Tibial nerve (tissue), 4 donors: ENCODE results near the gene NCK1. TPM values are rescaled to one million over a fixed set of nuclear protein-coding genes. Genes with fewer than 3 reads are reported as not detected.
"Not testable (repeated sequence)": the region's sequence is repeated elsewhere in the genome, so short reads cannot be mapped to it uniquely, and the experiment has no call there.

Experiments
- DNase-seq, 2 donors: peaks; one replicate each; pipeline ENCODE4 v3.0.0-alpha.2; 2019; ENCODE audit warnings: low spot score in 2 of 2
- H3K27ac ChIP-seq, 4 donors: fragments of 200-600 bp; sonication (generic) in 3 of 4; one replicate each; pipeline ENCODE4 v1.5.1; 2017 to 2019; ENCODE audit warnings: mild to moderate bottlenecking in 1 of 4
- H3K27me3 ChIP-seq, 2 donors: fragments of 200-600 bp; sonication (generic) in 1 of 2; one replicate each; pipeline versions ENCODE4 v1.5.1 to v1.6.0; 2017 to 2019
- H3K36me3 ChIP-seq, 3 donors: fragments of 200-600 bp; sonication (generic); one replicate each; pipeline ENCODE4 v1.5.1; 2018 to 2019
- H3K4me1 ChIP-seq, 4 donors: fragments of 200-600 bp; sonication (generic) in 3 of 4; one replicate each; pipeline ENCODE4 v1.5.1; 2017 to 2019
- H3K4me3 ChIP-seq, 4 donors: fragments of 200-600 bp; sonication (generic) in 3 of 4; one replicate each; pipeline ENCODE4 v1.5.1; 2017 to 2019; ENCODE audit warnings: mild to moderate bottlenecking in 1 of 4, moderate library complexity in 1 of 4
- H3K9me3 ChIP-seq, 4 donors: fragments of 200-600 bp; sonication (generic) in 3 of 4; one replicate each; pipeline ENCODE4 v1.5.1; 2017 to 2019
- EP300 ChIP-seq, 2 donors: sonication (generic); formaldehyde crosslinking; IDR thresholded peaks; one replicate each; pipeline ENCODE4 v1.6.1; 2017; ENCODE audit warnings: antibody characterized with exemption in 2 of 2, mild to moderate bottlenecking in 1 of 2
- POLR2A ChIP-seq, 2 donors: fragments of 450-650 bp; IDR thresholded peaks; one replicate each; pipeline ENCODE4 v1.6.1; 2017; ENCODE audit warnings: antibody characterized with exemption in 2 of 2, mild to moderate bottlenecking in 2 of 2, moderate library complexity in 2 of 2
- WGBS, 2 donors: methylation state at CpG; one replicate each; pipeline ENCODE4 v1.1.5; 2018; 5-methylcytosine and 5-hydroxymethylcytosine counted together
- total RNA-seq, 4 donors: library from RNA; depleted of rRNA; stranded (reverse); fragments of >200 nt; gene quantifications; one replicate each; pipeline ENCODE4 v1.1.0, GENCODE V29; 2016
- TF ChIP-seq, protein P1 (sequence below), 5 experiments: fragments of 200-600 bp in 3 of 5; fragments of 450-650 bp in 2 of 5; sonication (generic) in 3 of 5; IDR thresholded peaks; one replicate each; pipeline ENCODE4 v1.5.1; 2016 to 2019; ENCODE audit warnings: antibody characterized with exemption in 5 of 5, mild to moderate bottlenecking in 3 of 5, moderate library complexity in 2 of 5

Gene NCK1
- total RNA-seq, 4 donors from 2014 or later: 34.8 to 100 (median 42.2) TPM

DNA sequence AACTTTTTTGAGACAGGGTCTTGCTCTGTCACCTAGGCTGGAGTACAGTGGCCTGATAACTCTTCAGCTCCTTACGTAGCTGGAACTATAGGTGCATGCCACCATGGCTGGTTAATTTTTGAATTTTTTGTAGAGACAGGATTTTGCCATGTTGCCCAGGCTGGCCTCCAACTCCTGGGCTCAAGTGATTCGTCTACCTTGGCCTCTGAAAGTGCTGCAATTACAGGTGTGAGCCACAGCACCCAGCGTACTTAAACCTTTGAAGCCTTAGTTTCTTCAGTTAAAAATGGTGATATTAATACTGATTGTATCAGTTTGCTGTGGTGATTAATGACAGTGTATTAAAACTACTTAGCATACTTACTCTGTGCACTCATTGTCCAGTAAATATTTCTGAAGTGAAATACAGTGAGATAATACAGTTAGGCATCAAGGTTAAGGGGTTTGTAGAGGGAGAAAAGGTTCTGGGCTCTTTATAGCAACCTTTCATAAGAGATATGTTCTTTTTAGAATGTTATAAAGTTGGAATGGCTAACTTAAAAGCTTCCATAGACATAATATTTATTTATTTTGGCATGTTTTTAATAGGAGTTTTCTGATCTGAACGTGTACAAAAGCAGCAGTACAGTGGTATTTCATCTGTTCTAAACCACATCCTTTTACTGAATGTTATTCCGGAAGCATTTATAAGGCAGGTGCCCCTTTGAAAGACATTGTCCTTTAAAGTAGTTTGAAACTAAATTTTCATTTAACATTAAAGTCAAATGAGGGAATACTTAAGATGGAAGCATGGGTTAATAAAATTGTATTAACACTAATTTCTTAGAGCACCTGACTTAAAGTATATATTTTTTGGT, 23.6 kb downstream of the NCK1 start:
- TF ChIP-seq POLR2A (IDR thresholded peaks at IDR 0.05) (no peak), EP300 (IDR thresholded peaks at IDR 0.05) (no peak)
- TF ChIP-seq, protein P1, sequence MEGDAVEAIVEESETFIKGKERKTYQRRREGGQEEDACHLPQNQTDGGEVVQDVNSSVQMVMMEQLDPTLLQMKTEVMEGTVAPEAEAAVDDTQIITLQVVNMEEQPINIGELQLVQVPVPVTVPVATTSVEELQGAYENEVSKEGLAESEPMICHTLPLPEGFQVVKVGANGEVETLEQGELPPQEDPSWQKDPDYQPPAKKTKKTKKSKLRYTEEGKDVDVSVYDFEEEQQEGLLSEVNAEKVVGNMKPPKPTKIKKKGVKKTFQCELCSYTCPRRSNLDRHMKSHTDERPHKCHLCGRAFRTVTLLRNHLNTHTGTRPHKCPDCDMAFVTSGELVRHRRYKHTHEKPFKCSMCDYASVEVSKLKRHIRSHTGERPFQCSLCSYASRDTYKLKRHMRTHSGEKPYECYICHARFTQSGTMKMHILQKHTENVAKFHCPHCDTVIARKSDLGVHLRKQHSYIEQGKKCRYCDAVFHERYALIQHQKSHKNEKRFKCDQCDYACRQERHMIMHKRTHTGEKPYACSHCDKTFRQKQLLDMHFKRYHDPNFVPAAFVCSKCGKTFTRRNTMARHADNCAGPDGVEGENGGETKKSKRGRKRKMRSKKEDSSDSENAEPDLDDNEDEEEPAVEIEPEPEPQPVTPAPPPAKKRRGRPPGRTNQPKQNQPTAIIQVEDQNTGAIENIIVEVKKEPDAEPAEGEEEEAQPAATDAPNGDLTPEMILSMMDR (IDR thresholded peaks at IDR 0.05): no peak
- DNase-seq: no peak
- no peak overlapping the region for H3K27ac ChIP-seq
- H3K4me3 ChIP-seq: no peak overlapping the region
- peaks cover 0 to 10% (median 0%) of the 10 kb centered on the region in 3 donors for H3K36me3 ChIP-seq
- H3K4me1 ChIP-seq: peaks cover 0 to 12% (median 9%) of the 10 kb centered on the region in 4 donors
- 68 to 76% methylated on average over 5 of the region's 5 CpGs for WGBS, 2 donors
- no peaks in the 10 kb centered on the region for H3K27me3 ChIP-seq
- H3K9me3 ChIP-seq: peaks cover 0 to 7% (median 0%) of the 10 kb centered on the region in 4 donors

DNA sequence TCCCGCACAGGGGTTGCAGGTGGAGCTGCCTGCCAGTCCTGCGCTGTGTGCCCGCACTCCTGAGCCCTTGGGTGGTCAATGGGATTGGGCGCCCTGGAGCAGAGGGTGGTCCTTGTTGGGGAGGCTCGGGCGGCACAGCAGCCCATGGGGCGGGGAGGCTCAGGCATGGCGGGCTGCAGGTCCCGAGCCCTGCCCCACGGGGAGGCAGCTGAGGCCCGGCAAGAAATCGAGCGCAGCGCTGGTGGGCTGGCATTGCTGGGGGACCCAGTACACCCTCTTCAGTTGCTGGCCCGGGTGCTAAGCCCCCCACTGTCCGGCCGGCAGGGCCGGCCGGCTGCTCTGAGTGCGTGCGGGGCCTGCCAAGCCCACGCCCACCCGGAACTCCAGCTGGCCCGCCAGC, 27.9 kb downstream of the NCK1 start:
- no peak for TF ChIP-seq EP300 (IDR thresholded peaks at IDR 0.05)
- TF ChIP-seq, protein P1 (IDR thresholded peaks at IDR 0.05): no peak
- no peak for DNase-seq
- 0 to 82% methylated on average over 1 to 17 of the region's 24 CpGs for WGBS, 2 donors
- Histone ChIP-seq H3K27ac (no peak overlapping the region), H3K36me3 (peaks cover 0 to 22% (median 0%) of the 10 kb centered on the region in 3 donors), H3K4me1 (peaks cover 0 to 24% (median 9%) of the 10 kb centered on the region in 4 donors), H3K27me3 (no peaks in the 10 kb centered on the region), H3K4me3 (no peak overlapping the region), H3K9me3 (peaks cover 0 to 22% (median 3%) of the 10 kb centered on the region in 4 donors)

DNA sequence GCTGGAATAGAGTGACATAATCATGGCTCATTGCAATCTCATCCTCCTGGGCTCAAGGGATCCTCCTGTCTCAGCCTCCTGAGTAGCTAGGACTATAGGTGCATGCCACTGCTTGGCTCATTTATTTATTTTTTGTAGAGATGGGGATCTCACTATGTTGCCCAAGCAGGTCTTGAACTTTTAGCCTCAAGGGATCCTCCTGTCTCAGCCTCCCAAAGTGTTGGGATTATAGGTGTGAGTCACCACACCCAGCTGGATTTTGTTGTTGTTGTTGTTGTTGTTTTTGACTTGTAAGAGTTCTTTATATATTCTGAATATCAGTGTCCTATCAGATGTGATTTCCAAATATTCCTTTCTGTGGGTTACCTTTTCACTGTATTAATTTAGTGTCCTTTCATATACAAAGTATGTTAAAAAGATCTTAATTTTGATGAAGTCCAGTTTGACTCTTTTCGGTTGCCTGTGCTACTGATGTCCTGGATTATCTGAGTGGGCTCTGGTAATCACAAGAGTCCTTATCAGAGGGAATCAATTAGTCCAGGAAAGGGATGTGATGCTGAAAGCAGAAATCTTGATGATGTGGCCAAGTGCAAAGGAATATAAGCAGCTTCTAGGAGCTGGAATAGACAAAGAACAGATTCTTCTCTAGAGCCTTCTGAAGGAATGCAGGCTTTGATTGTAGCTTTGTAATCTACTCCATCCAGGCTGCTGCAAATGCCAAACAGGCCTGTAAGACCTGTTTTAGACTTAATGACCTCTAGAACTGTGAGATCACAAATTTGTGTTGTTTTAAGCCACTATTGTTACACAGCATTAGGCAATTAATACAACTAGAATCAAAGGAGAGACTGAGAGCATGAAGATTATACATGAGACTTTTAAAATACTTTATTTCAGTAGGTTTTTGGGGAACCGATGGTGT, 30.2 kb downstream of the NCK1 start:
- 47 to 50% methylated on average over 2 of the region's 2 CpGs for WGBS, 2 donors
- peaks cover 0 to 13% (median 0%) of the 10 kb centered on the region in 4 donors for H3K4me1 ChIP-seq
- no peak overlapping the region for H3K4me3 ChIP-seq
- peaks cover 0 to 27% (median 0%) of the 10 kb centered on the region in 3 donors for H3K36me3 ChIP-seq
- H3K27me3 ChIP-seq: no peaks in the 10 kb centered on the region
- TF ChIP-seq EP300 (IDR thresholded peaks at IDR 0.05) (no peak), POLR2A (IDR thresholded peaks at IDR 0.05) (no peak)
- TF ChIP-seq, protein P1 (IDR thresholded peaks at IDR 0.05): no peak
- DNase-seq: no peak
- no peak overlapping the region for H3K27ac ChIP-seq
- peaks cover 0 to 22% (median 3%) of the 10 kb centered on the region in 4 donors for H3K9me3 ChIP-seq

DNA sequence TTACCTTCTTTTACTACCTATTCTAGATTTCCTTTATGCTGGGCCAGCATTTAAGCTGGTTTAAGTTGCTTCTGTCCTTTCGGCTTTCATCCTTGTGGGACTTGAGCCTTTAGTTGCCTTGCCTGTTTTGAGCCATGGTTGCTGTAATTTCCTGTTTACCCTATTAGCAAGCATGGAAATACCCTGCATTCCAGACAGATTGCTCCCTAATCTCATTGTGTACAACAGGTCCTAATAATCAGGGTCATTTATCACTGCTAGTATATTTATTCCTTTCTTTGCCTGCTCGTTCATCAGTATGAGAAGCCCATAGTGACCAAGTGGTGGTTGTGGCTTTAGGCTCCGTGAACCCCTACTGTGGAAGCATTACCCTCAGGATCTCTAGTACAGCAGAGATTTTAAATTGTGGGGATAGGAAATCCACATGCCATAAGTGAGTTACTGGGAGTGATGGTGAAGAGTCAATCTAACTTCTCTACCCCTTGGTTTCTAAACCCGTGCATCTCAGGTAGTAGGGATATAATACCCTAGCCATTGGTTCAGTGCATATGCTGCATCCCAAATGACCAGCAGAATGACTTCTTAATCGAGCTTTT, 31.9 kb downstream of the NCK1 start:
- Histone ChIP-seq H3K27ac (no peak overlapping the region), H3K27me3 (no peaks in the 10 kb centered on the region), H3K36me3 (peaks cover 0 to 28% (median 0%) of the 10 kb centered on the region in 3 donors), H3K9me3 (peaks cover 0 to 22% (median 3%) of the 10 kb centered on the region in 4 donors), H3K4me1 (peaks cover 0 to 21% (median 3%) of the 10 kb centered on the region in 4 donors), H3K4me3 (no peak overlapping the region)
- 56 to 59% methylated on average over 5 of the region's 5 CpGs for WGBS, 2 donors
- no peak for TF ChIP-seq POLR2A (IDR thresholded peaks at IDR 0.05)
- no peak for DNase-seq

DNA sequence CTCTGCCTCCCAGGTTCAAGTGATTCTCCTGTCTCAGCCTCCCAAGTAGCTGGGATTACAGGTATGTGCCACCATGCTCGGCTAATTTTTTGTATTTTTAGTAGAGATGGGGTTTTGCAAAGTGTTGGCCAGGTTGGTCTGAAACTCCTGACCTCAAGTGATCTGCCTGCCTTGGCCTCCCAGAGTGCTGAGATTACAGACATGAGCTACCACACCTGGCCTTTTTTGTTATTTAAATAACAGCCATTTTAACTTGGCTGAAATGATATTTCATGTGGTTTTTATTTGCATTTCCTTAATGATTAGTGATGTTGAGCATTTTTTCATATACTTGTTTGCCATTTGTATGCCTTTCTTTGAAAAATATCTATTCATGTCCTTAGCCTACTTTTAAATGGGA, 35.2 kb downstream of the NCK1 start:
- peaks cover 0 to 15% (median 0%) of the 10 kb centered on the region in 3 donors for H3K36me3 ChIP-seq
- DNase-seq, H3K27ac ChIP-seq, H3K4me3 ChIP-seq, H3K27me3 ChIP-seq: not testable (repeated sequence)
- H3K4me1 ChIP-seq: peaks cover 0 to 25% (median 3%) of the 10 kb centered on the region in 4 donors
- WGBS, 2 donors: 94 to 100% methylated on average over 1 of the region's 1 CpG
- peaks cover 0 to 18% (median 2%) of the 10 kb centered on the region in 4 donors for H3K9me3 ChIP-seq
